ENCODE measurements around the gene SETD1B. TPM values are rescaled to one million over a fixed set of nuclear protein-coding genes. Genes with fewer than 3 reads are reported as not detected.

SETD1B gene
- total and polyA plus RNA-seq, 2 donors (not counting 3 experiments of a cell fraction or from before 2014, with no cell fraction given) = 2.6 to 27.0 TPM

GRCh38 chr12:121828306-121828705 is 24.5 kb downstream of the SETD1B start:
- ChIA-PET POLR2A (no interaction called here), CTCF (interaction anchor here (0.8 to 4.0 kb wide), 5 partner anchors 8 to 60 kb away, joined by 3 to 17 read pairs (median 3); partner anchors contain the start of genes PSMD9 and RHOF)
- Histone ChIP-seq H4K20me1 (replicated peaks; ENCODE audit: control insufficient read depth, extremely low read depth, insufficient read depth, low read length) (no peaks in the 10 kb centered on the region), H3K9me3 (replicated peaks; ENCODE audit: control insufficient read depth, insufficient read depth, low read length) (no peaks in the 10 kb centered on the region), H3K27ac (ENCODE audit: insufficient read depth, low read depth, low read length) (no peak overlapping the region), H3K27me3 (ENCODE audit: control insufficient read depth in 2 of 2, insufficient read depth in 2 of 2, low read length in 2 of 2) (no peaks in the 10 kb centered on the region), H3K9ac (replicated peaks; ENCODE audit: extremely low read depth, insufficient read depth, low read length) (no peak overlapping the region), H3K4me3 (replicated peaks in 1 of 3; ENCODE audit: insufficient read depth in 1 of 3, low read depth in 1 of 3, low read length in 3 of 3) (no peak overlapping the region), H2AFZ (ENCODE audit: low read depth, low read length) (no peak overlapping the region), H3K36me3 (ENCODE audit: control insufficient read depth in 2 of 2, extremely low read depth in 1 of 2, insufficient read depth in 2 of 2, low read length in 2 of 2) (peaks cover 14 to 42% of the 10 kb centered on the region in 2 experiments), H3K79me2 (ENCODE audit: control insufficient read depth, insufficient read depth, low read length) (no peaks in the 10 kb centered on the region), H3K9me1 (replicated peaks; ENCODE audit: control insufficient read depth, extremely low read depth, insufficient read depth, low read length) (no peaks in the 10 kb centered on the region), H3K4me1 (ENCODE audit: control insufficient read depth, extremely low read depth, insufficient read depth, low read length) (no peaks in the 10 kb centered on the region), H3K4me2 (ENCODE audit: insufficient read depth, low read length) (no peak overlapping the region)
- DNase-seq (ENCODE audit: low read depth, low spot score) (no peak), FAIRE-seq (no peak)
- dilution Hi-C loops (cut with MboI; ENCODE audit: extremely low pct_ligation_motif_present, low sequenced_read_pairs) (no loop called here), intact Hi-C loops (cut with micrococcal nuclease) (no loop called here)
- no TSS peak for BruUV-seq (replicated peaks)
- TF ChIP-seq GATA2 (IDR thresholded peaks at IDR 0.05; ENCODE audit: insufficient read depth, insufficient read length, low read depth, low read length) = no peak
- TF ChIP-seq, protein P1, sequence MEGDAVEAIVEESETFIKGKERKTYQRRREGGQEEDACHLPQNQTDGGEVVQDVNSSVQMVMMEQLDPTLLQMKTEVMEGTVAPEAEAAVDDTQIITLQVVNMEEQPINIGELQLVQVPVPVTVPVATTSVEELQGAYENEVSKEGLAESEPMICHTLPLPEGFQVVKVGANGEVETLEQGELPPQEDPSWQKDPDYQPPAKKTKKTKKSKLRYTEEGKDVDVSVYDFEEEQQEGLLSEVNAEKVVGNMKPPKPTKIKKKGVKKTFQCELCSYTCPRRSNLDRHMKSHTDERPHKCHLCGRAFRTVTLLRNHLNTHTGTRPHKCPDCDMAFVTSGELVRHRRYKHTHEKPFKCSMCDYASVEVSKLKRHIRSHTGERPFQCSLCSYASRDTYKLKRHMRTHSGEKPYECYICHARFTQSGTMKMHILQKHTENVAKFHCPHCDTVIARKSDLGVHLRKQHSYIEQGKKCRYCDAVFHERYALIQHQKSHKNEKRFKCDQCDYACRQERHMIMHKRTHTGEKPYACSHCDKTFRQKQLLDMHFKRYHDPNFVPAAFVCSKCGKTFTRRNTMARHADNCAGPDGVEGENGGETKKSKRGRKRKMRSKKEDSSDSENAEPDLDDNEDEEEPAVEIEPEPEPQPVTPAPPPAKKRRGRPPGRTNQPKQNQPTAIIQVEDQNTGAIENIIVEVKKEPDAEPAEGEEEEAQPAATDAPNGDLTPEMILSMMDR (IDR thresholded peaks at IDR 0.05; ENCODE audit: extremely low read depth in 1 of 2, insufficient read depth in 1 of 2, low read depth in 1 of 2, low read length in 2 of 2) = no peak
- TF ChIP-seq JUN (IDR thresholded peaks at IDR 0.05; ENCODE audit: borderline replicate concordance, insufficient read depth, insufficient read length, low read depth) = no peak
- no peak for TF ChIP-seq FOS (IDR thresholded peaks at IDR 0.05; ENCODE audit: borderline replicate concordance, insufficient read depth, low read length)
- TF ChIP-seq POLR2AphosphoS5 (IDR thresholded peaks at IDR 0.05; ENCODE audit: insufficient read depth, low read depth, low read length) = no peak
- TF ChIP-seq POLR2A (IDR thresholded peaks at IDR 0.05; ENCODE audit: low read depth, low read length) = no peak
- TF ChIP-seq EZH2 (IDR thresholded peaks at IDR 0.05; ENCODE audit: borderline replicate concordance, low read depth, low read length, severe bottlenecking) = no peak
- no peak for TF ChIP-seq MAX (IDR thresholded peaks at IDR 0.05; ENCODE audit: insufficient read depth, insufficient read length)
- TF ChIP-seq MYC (IDR thresholded peaks at IDR 0.05; ENCODE audit: low read depth, low read length) = no peak

All from endothelial cell of umbilical vein (primary cell).